Neural progenitor cell (in vitro differentiated cells): ENCODE results near the gene NEK1. TPM values are rescaled to one million over a fixed set of nuclear protein-coding genes. Genes with fewer than 3 reads are reported as not detected.
"Not testable (repeated sequence)": the region's sequence is repeated elsewhere in the genome, so short reads cannot be mapped to it uniquely, and the experiment has no call there.

Source experiments
- DNase-seq: peaks from one replicate; pipeline ENCODE4 v3.0.0-alpha.2; 2016; ENCODE audit warnings: low spot score
- H2AFZ ChIP-seq: fragments of 200-600 bp; sonication (generic); replicated peaks from 2 replicates; pipeline ENCODE4 v1.6.1; 2016; ENCODE audit warnings: antibody characterized with exemption
- H3F3A ChIP-seq: fragments of 200-600 bp; sonication (generic); 2 replicates; pipeline ENCODE4 v1.6.1; 2016; ENCODE audit warnings: antibody characterized with exemption, low read depth
- H3K27ac ChIP-seq: fragments of 200-600 bp; sonication (generic); 2 replicates; pipeline ENCODE4 v1.5.1; 2016; ENCODE audit warnings: mild to moderate bottlenecking
- H3K27me3 ChIP-seq: fragments of 200-600 bp; sonication (generic); 2 replicates; pipeline ENCODE4 v1.6.1; 2016; ENCODE audit warnings: mild to moderate bottlenecking, moderate library complexity
- H3K36me3 ChIP-seq: fragments of 200-600 bp; sonication (generic); 2 replicates; pipeline ENCODE4 v1.5.1; 2016
- H3K4me1 ChIP-seq: fragments of 200-600 bp; sonication (generic); 2 replicates; pipeline ENCODE4 v1.6.1; 2016; ENCODE audit warnings: mixed run types
- H3K4me2 ChIP-seq: fragments of 200-600 bp; sonication (generic); 2 replicates; pipeline ENCODE4 v1.6.1; 2016
- H3K4me3 ChIP-seq: fragments of 200-600 bp; sonication (generic); 2 replicates; pipeline ENCODE4 v1.5.1; 2016
- H3K79me2 ChIP-seq: fragments of 200-600 bp; sonication (generic); 2 replicates; pipeline ENCODE4 v1.6.1; 2016; ENCODE audit warnings: low read depth
- H3K9ac ChIP-seq: fragments of 200-600 bp; sonication (generic); 2 replicates; pipeline ENCODE4 v1.6.1; 2016
- H3K9me3 ChIP-seq: fragments of 200-600 bp; sonication (generic); 2 replicates; pipeline ENCODE4 v1.5.1; 2016; ENCODE audit warnings: low read depth
- H4K20me1 ChIP-seq: fragments of 200-600 bp; sonication (generic); 2 replicates; pipeline ENCODE4 v1.6.1; 2016; ENCODE audit warnings: low read depth
- H3K27ac Mint-ChIP-seq: 3 replicates; pipeline ENCODE4 v1.8.0; 2021; ENCODE audit warnings: mixed read lengths
- H3K27me3 Mint-ChIP-seq: 2 replicates; pipeline ENCODE4 v1.8.0; 2022; ENCODE audit warnings: low read depth, mild to moderate bottlenecking, inconsistent platforms, moderate library complexity, mixed read lengths; ENCODE audit not compliant: insufficient read depth
- H3K36me3 Mint-ChIP-seq: 3 replicates; pipeline ENCODE4 v1.8.0; 2021; ENCODE audit warnings: mixed read lengths
- H3K4me1 Mint-ChIP-seq: 3 replicates; pipeline ENCODE4 v1.8.0; 2021; ENCODE audit warnings: mixed read lengths
- H3K4me3 Mint-ChIP-seq: 3 replicates; pipeline ENCODE4 v1.8.0; 2021; ENCODE audit warnings: mild to moderate bottlenecking, moderate library complexity, mixed read lengths
- H3K9me3 Mint-ChIP-seq: 3 replicates; pipeline ENCODE4 v1.8.0; 2020; ENCODE audit warnings: mixed read lengths
- EZH2 ChIP-seq: fragments of 200-600 bp; sonication (generic); IDR thresholded peaks from 2 replicates; pipeline ENCODE4 v1.6.1; 2017; ENCODE audit warnings: antibody characterized with exemption, mild to moderate bottlenecking, moderate library complexity
- EZH2phosphoT487 ChIP-seq: fragments of 200-600 bp; sonication (generic); IDR thresholded peaks from 2 replicates; pipeline ENCODE4 v1.6.1; 2017; ENCODE audit warnings: antibody characterized with exemption
- total RNA-seq: library from RNA; depleted of rRNA; stranded (reverse); fragments of >200 nt; gene quantifications from 2 replicates; pipeline ENCODE4 v1.2.3, GENCODE V29; 2015; ENCODE audit warnings: low replicate concordance
- TF ChIP-seq, protein P1 (sequence below): fragments of 200-600 bp; sonication (generic); IDR thresholded peaks from 2 replicates; pipeline ENCODE4 v1.5.1; 2017; ENCODE audit warnings: antibody characterized with exemption, mild to moderate bottlenecking

The NEK1 gene
- total RNA-seq, 1 donor from 2014 or later: 12.1 TPM

DNA sequence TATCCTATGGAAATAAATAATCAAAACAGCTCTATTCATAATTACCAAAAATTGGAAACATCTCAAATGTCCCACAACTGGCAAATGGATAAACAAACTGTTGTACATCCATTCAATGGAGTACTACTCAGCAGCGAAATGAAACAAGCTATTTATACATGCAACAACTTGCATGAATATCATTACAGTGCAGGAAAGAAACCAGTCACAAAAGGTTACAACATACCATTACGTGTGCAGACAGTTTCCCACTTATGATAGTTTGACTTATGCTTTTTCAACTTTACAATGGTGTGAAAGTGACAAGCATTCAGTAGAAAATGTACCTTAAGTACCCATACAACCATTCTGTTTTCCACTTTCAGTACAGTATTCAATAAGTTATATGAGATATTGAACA lies 82.3 kb downstream of the NEK1 start:
- H2AFZ ChIP-seq: no peak overlapping the region
- H3K4me1 Mint-ChIP-seq: peaks cover 2% of the 10 kb centered on the region
- no peak overlapping the region for H3K4me2 ChIP-seq
- H3K9me3 ChIP-seq: no peaks in the 10 kb centered on the region
- H3K27me3 Mint-ChIP-seq: no peaks in the 10 kb centered on the region
- no peaks in the 10 kb centered on the region for H3F3A ChIP-seq
- peaks cover 7% of the 10 kb centered on the region for H3K36me3 Mint-ChIP-seq
- H3K4me3 ChIP-seq: no peak overlapping the region
- no peaks in the 10 kb centered on the region for H3K79me2 ChIP-seq
- no peaks in the 10 kb centered on the region for H3K4me1 ChIP-seq
- no peaks in the 10 kb centered on the region for H3K9me3 Mint-ChIP-seq
- no peak overlapping the region for H3K9ac ChIP-seq
- H3K27ac ChIP-seq: no peak overlapping the region
- no peak for TF ChIP-seq EZH2phosphoT487
- TF ChIP-seq, protein P1, sequence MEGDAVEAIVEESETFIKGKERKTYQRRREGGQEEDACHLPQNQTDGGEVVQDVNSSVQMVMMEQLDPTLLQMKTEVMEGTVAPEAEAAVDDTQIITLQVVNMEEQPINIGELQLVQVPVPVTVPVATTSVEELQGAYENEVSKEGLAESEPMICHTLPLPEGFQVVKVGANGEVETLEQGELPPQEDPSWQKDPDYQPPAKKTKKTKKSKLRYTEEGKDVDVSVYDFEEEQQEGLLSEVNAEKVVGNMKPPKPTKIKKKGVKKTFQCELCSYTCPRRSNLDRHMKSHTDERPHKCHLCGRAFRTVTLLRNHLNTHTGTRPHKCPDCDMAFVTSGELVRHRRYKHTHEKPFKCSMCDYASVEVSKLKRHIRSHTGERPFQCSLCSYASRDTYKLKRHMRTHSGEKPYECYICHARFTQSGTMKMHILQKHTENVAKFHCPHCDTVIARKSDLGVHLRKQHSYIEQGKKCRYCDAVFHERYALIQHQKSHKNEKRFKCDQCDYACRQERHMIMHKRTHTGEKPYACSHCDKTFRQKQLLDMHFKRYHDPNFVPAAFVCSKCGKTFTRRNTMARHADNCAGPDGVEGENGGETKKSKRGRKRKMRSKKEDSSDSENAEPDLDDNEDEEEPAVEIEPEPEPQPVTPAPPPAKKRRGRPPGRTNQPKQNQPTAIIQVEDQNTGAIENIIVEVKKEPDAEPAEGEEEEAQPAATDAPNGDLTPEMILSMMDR: no peak
- TF ChIP-seq EZH2: no peak
- no peak for DNase-seq
- H4K20me1 ChIP-seq: no peaks in the 10 kb centered on the region
- peaks cover 5% of the 10 kb centered on the region for H3K36me3 ChIP-seq
- no peak overlapping the region for H3K4me3 Mint-ChIP-seq
- no peak overlapping the region for H3K27ac Mint-ChIP-seq
- H3K27me3 ChIP-seq: no peaks in the 10 kb centered on the region

DNA sequence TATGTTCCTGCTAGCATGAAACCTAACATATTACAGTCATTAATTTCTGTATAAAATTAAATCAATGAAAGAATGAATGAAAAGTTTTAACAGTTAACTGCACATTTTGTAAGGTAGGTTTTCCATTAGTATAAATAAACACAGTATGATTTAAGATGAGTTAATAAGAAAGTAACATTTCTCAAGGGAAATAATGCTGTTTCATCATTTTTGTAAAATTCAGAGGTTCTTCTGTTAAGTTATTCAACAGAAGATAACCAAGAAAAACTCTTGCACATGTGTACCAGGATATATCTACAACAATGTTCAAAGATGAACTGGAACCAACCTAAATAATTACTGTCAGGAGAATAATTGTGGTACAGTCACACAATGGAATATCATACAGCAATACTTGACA lies 88.6 kb downstream of the NEK1 start:
- Histone ChIP-seq H3F3A (no peaks in the 10 kb centered on the region), H3K9ac (no peak overlapping the region), H4K20me1 (no peaks in the 10 kb centered on the region), H3K36me3 (no peaks in the 10 kb centered on the region), H3K27ac (no peak overlapping the region), H3K27me3 (no peaks in the 10 kb centered on the region), H3K79me2 (no peaks in the 10 kb centered on the region), H3K4me1 (no peaks in the 10 kb centered on the region), H3K4me3 (no peak overlapping the region), H3K4me2 (no peak overlapping the region), H2AFZ (no peak overlapping the region), H3K9me3 (no peaks in the 10 kb centered on the region)
- peaks cover 11% of the 10 kb centered on the region for H3K9me3 Mint-ChIP-seq
- TF ChIP-seq EZH2phosphoT487: no peak
- TF ChIP-seq, protein P1: no peak
- TF ChIP-seq EZH2: no peak
- H3K27ac Mint-ChIP-seq: no peak overlapping the region
- peaks cover 16% of the 10 kb centered on the region for H3K36me3 Mint-ChIP-seq
- no peak for DNase-seq
- H3K27me3 Mint-ChIP-seq: no peaks in the 10 kb centered on the region
- H3K4me3 Mint-ChIP-seq: no peak overlapping the region
- no peaks in the 10 kb centered on the region for H3K4me1 Mint-ChIP-seq

DNA sequence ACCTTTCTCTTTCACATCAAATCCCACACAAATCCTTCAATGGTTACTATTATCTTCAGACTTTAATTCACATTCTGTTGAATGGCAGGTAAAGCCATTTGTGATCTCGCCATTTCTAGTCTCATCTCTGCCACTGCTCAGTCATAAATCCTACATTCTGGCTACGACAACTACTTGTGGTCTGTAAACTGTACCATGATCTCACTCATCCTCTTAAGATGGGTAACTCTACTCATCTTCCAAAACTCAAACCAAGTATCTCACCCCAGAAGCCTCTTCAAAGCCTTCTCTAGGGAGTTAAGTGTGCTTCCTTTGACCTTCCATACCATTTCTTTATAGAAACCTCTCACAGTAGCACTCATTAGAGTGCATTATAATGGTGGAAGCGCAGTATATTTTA lies 101.8 kb downstream of the NEK1 start:
- Histone ChIP-seq H3K4me2 (no peak overlapping the region), H3K4me1 (no peaks in the 10 kb centered on the region), H3K4me3 (no peak overlapping the region), H3K9me3 (no peaks in the 10 kb centered on the region), H3K27ac (no peak overlapping the region), H3K27me3 (no peaks in the 10 kb centered on the region), H3F3A (no peaks in the 10 kb centered on the region), H3K36me3 (peaks cover 6% of the 10 kb centered on the region), H2AFZ (no peak overlapping the region), H3K9ac (no peak overlapping the region), H3K79me2 (no peaks in the 10 kb centered on the region), H4K20me1 (no peaks in the 10 kb centered on the region)
- no peak overlapping the region for H3K4me3 Mint-ChIP-seq
- no peaks in the 10 kb centered on the region for H3K9me3 Mint-ChIP-seq
- no peak overlapping the region for H3K27ac Mint-ChIP-seq
- no peaks in the 10 kb centered on the region for H3K4me1 Mint-ChIP-seq
- TF ChIP-seq EZH2 (no peak), EZH2phosphoT487 (no peak)
- TF ChIP-seq, protein P1: no peak
- DNase-seq: no peak
- no peaks in the 10 kb centered on the region for H3K36me3 Mint-ChIP-seq
- no peaks in the 10 kb centered on the region for H3K27me3 Mint-ChIP-seq

DNA sequence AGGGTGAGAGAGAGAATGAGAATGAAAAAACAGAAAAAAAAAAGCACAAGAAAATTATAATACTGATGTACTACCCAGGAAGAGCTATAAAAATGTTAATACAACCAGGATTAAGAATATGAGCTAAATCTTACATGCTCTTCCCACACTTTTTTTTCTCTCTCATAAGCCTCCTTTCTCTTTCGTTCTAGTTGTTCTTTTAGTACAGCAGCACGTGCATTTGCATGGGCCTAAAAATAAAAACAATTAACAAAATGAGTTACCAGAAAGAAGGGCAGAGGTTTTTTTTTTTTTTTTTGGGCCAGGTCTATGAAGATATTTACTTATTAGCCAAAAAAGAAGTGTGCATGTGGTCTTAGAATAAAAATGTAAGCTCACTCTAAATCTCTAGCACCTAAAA lies 105.5 kb downstream of the NEK1 start:
- Histone ChIP-seq H3F3A (no peaks in the 10 kb centered on the region), H3K27ac (no peak overlapping the region), H3K4me1 (no peaks in the 10 kb centered on the region), H2AFZ (no peak overlapping the region), H3K4me3 (no peak overlapping the region), H3K9ac (no peak overlapping the region), H3K27me3 (no peaks in the 10 kb centered on the region), H3K36me3 (peaks cover 9% of the 10 kb centered on the region), H3K79me2 (no peaks in the 10 kb centered on the region), H3K9me3 (peaks cover 8% of the 10 kb centered on the region), H3K4me2 (no peak overlapping the region), H4K20me1 (no peaks in the 10 kb centered on the region)
- Mint-ChIP-seq H3K27ac (no peak overlapping the region), H3K9me3 (peaks cover 11% of the 10 kb centered on the region), H3K4me1 (no peaks in the 10 kb centered on the region), H3K27me3 (no peaks in the 10 kb centered on the region), H3K36me3 (peaks cover 23% of the 10 kb centered on the region), H3K4me3 (no peak overlapping the region)
- no peak for DNase-seq
- TF ChIP-seq, protein P1: no peak
- TF ChIP-seq EZH2phosphoT487 (no peak), EZH2 (no peak)

DNA sequence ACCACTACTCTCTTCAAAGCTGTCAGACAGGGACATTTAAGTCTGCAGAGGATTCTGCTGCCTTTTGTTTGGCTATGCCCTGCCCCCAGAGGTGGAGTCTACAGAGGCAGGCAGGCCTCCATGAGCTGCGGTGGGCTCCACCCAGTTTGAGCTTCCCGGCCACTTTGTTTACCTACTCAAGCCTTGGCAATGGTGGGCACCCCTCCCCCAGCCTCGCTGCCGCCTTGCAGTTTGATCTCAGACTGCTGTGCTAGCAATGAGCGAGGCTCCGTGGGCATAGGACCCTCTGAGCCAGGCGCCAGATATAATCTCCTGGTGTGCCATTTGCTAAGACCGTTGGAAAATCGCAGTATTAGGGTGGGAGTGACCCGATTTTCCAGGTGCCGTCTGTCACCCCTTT lies 112.5 kb downstream of the NEK1 start:
- not testable (repeated sequence) for H3K27ac ChIP-seq, H3F3A ChIP-seq, H3K27me3 Mint-ChIP-seq, H3K79me2 ChIP-seq, H4K20me1 ChIP-seq, H3K4me3 ChIP-seq, H3K4me1 ChIP-seq, H3K4me3 Mint-ChIP-seq, H2AFZ ChIP-seq, H3K4me1 Mint-ChIP-seq, H3K9ac ChIP-seq, H3K4me2 ChIP-seq, H3K36me3 ChIP-seq, H3K27ac Mint-ChIP-seq, H3K27me3 ChIP-seq, DNase-seq
- Mint-ChIP-seq H3K36me3 (peaks cover 61% of the 10 kb centered on the region), H3K9me3 (peaks cover 33% of the 10 kb centered on the region)
- peaks cover 15% of the 10 kb centered on the region for H3K9me3 ChIP-seq
